ENCODE measurements around the gene PACS1. TPM values are rescaled to one million over a fixed set of nuclear protein-coding genes. Genes with fewer than 3 reads are reported as not detected.
"Not testable (repeated sequence)": the region's sequence is repeated elsewhere in the genome, so short reads cannot be mapped to it uniquely, and the experiment has no call there.

Gene PACS1
- total RNA-seq, 1 donor = 66.7 TPM

DNA sequence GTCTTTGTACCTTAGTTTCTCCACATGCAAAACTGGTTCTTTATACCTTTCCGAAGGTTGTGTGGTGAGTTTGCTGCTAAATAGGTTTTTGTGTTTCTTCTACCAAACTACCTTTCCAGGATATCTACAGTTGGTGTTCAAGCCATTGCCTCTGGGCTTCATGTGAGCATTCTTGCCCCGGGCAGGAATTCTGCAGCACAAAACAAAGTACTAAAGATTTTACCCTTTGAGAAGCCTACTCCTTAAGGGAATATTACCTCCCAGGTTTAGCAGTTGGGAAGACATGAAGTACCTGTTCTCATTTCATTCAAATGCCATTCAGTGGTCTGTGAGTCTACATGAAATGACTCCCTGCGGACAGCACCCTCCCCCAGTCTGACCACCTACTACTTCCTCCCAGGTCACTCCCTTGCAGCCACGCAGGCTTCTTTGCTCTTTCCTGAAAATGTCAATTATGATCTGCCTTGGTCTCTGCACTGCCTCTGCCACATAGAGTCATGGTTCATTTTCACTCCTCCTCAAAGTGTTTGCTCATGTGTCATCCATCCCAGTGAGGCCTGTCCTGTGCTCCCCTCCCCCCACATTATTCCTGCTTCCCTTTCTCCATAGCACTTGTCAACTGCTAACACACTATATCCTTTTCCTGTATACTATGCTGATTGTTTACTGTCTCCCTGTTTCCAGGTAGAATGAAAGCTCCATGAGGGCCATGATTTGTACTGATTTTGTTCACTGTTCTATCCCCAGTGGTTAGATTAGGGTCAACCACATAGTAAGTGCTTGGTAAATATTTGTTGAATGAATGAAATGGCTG lies 36.9 kb downstream of the PACS1 start:
- Histone ChIP-seq H3K27me3 (ENCODE audit: insufficient read depth, low read length) (no peaks in the 10 kb centered on the region), H3K4me3 (ENCODE audit: low read length) (no peak overlapping the region), H3K9me3 (ENCODE audit: low read depth, low read length) (no peaks in the 10 kb centered on the region), H3K4me1 (ENCODE audit: insufficient read depth, low read length) (peaks cover 83% of the 10 kb centered on the region)

DNA sequence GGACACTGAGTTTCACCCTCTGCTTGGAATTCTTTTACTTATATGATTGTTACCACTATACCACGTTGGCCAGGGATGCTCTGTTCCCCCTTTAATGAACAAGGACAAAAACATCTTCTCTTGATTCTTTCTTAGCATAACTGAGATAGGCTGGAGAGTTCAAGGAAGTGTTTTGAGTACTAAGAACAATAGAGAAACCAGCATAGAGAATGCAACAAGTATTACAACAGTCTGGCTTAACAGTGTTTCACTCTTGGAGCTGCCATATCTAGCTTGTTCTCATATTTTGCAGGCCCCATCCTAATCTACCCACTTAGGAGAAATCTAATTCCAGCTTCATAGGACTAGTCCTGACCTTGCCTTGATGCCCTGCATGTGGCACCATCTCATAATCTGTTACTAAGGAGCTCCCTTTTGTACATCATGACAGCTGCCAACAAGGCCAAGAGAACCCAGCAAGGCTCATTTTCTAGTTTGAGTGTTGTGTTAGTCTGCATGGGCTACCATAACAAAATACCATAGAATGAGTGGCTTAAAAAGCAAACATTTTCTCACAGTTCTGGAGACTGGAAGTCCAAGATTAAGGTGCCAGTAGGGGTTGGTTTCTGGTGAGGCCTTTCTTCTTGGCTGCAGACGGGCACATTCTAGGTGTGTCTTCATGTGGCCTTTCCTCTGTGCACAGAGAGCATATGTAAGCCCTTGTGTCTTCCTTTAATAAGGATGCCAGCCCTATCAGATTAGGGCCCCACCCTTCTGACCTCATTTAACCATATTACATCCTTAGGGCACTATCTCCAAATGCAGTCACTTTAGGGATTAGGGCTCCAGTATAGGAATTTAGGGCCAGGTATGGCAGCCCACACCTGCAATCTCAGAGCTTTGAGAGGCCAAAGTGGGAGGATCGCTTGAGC lies 37.8 kb downstream of the PACS1 start:
- Histone ChIP-seq H3K4me3 (ENCODE audit: low read length) (no peak overlapping the region), H3K9me3 (ENCODE audit: low read depth, low read length) (no peaks in the 10 kb centered on the region), H3K27me3 (ENCODE audit: insufficient read depth, low read length) (no peaks in the 10 kb centered on the region), H3K4me1 (ENCODE audit: insufficient read depth, low read length) (peaks cover 83% of the 10 kb centered on the region)

DNA sequence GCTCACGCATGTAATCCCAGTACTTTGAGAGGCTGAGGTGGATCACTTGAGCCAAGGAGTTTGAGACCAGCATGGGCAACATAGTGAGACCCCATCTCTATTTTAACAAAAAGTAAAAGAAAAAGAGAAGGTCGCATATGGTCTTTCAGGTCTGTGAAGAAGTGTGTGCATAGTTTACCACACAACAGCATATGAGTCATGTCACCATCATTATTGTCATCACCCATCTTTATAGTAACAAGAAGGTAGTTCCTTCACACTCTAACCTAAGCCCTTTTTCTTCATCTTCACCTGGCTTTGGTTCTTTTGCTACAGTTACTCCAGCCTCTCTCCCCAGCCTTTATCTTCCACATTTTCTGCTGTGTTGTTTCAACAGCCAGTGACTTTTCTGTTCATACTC lies 39.2 kb downstream of the PACS1 start:
- no peak overlapping the region for H3K4me3 ChIP-seq (ENCODE audit: low read length)
- H3K4me1 ChIP-seq (ENCODE audit: insufficient read depth, low read length) = peaks cover 86% of the 10 kb centered on the region
- no peaks in the 10 kb centered on the region for H3K9me3 ChIP-seq (ENCODE audit: low read depth, low read length)
- no peaks in the 10 kb centered on the region for H3K27me3 ChIP-seq (ENCODE audit: insufficient read depth, low read length)

DNA sequence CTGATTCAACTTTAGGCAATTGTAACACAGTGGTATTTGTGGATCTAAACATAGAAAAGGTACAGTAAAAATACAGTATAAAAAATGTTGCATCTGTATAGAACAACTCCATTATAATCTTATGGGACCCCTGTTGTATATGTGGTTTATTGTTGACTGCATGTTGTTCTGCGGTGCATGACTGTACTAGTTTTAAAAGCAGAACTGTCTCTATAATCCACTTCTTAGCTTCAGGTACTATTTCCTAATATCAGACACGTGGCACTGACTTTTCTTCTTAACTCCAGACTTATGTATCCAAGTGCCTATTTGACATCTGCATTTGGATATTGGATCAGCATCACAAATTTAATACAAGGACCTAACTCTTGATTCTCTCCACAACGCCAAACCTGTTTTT lies 41.1 kb downstream of the PACS1 start:
- H3K4me3 ChIP-seq (ENCODE audit: low read length) = no peak overlapping the region
- peaks cover 92% of the 10 kb centered on the region for H3K4me1 ChIP-seq (ENCODE audit: insufficient read depth, low read length)
- H3K27me3 ChIP-seq (ENCODE audit: insufficient read depth, low read length) = no peaks in the 10 kb centered on the region
- no peaks in the 10 kb centered on the region for H3K9me3 ChIP-seq (ENCODE audit: low read depth, low read length)

DNA sequence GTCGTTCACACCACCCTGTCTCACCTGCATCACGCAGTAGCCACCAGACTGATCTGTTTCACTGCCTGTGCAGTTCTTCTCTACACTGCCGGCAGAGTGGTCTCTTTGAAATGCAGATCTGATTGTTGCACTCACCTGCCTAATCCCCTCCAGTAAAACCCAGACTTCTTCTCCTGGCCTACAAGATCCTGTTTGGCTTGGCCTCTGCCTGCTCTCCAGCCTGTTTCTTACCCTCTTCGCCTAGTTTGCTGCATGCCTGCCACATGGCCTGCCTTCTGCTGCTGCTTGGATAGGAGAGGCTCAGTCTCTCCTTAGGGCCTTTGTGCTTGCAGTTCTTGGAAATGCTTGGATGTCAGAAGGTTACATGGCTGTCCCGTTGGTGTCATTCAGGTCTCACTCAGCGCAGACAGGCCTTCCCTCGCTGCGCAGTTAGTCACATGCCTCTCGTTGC lies 42.0 kb downstream of the PACS1 start:
- Histone ChIP-seq H3K9me3 (ENCODE audit: low read depth, low read length) (no peaks in the 10 kb centered on the region), H3K4me3 (ENCODE audit: low read length) (no peak overlapping the region), H3K4me1 (ENCODE audit: insufficient read depth, low read length) (peaks cover 92% of the 10 kb centered on the region), H3K27me3 (ENCODE audit: insufficient read depth, low read length) (no peaks in the 10 kb centered on the region)

DNA sequence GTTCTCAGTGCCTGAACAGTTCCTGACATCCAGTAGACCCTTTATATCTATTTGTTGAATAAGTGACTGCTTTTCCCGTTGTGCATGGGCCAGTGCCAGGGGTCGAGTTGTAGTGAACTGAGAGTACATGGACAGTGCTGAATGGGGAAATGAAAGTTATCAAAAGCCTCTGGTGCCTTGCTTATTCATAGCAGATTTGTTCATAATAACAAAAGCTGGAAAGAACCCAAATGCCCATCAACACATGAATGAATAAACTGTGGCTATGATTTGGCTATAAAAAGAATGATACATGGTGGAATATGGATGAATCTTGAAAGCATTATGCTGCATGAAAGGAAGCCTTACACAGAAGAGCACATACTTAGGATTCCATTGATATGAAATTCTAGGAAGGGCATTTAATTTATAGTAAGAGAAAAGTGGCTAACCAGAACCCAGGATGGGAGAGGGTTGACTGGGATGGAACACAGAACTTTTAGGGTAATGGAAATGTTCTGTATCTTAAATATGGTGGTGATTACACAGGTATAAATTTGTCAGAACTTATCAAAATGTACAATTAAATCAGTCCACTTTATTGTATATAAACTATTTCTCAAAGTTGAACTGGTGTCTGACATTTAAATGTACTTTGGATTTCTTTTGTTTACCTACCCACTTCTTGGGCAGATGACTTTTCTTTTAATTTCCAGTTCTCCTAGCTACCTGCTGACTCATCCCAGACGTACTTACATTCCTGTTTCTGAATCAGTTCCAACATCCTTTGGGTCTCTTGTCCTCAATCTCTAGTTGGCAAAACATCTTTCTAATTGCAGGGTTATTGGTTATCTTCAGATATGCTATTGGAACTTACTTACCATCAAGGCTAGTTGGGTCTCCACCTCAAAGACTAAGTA lies 42.8 kb downstream of the PACS1 start:
- no peaks in the 10 kb centered on the region for H3K9me3 ChIP-seq (ENCODE audit: low read depth, low read length)
- no peaks in the 10 kb centered on the region for H3K27me3 ChIP-seq (ENCODE audit: insufficient read depth, low read length)
- no peak overlapping the region for H3K4me3 ChIP-seq (ENCODE audit: low read length)
- peaks cover 94% of the 10 kb centered on the region for H3K4me1 ChIP-seq (ENCODE audit: insufficient read depth, low read length)

DNA sequence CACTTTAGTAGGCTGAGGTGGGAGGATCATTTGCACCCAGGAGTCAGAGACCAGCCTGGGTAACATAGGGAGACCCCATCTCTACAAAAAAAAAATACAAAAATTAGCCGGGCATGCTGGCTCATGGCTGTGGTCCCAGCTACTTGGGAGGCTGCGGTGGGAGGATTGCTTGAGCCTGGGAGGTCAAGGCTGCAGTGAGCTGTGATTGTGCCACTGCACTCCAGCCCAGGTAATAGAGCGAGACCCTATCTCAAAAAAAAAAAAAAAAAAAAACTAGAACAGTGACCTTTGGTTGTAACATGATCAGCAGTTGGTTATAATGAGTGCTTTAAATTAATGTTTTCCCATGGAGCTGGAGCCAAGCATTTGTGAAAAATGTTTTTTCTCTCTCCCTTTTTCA lies 44.9 kb downstream of the PACS1 start:
- H3K4me3 ChIP-seq (ENCODE audit: low read length); H3K27me3 ChIP-seq (ENCODE audit: insufficient read depth, low read length); H3K9me3 ChIP-seq (ENCODE audit: low read depth, low read length): not testable (repeated sequence)
- peaks cover 96% of the 10 kb centered on the region for H3K4me1 ChIP-seq (ENCODE audit: insufficient read depth, low read length)

DNA sequence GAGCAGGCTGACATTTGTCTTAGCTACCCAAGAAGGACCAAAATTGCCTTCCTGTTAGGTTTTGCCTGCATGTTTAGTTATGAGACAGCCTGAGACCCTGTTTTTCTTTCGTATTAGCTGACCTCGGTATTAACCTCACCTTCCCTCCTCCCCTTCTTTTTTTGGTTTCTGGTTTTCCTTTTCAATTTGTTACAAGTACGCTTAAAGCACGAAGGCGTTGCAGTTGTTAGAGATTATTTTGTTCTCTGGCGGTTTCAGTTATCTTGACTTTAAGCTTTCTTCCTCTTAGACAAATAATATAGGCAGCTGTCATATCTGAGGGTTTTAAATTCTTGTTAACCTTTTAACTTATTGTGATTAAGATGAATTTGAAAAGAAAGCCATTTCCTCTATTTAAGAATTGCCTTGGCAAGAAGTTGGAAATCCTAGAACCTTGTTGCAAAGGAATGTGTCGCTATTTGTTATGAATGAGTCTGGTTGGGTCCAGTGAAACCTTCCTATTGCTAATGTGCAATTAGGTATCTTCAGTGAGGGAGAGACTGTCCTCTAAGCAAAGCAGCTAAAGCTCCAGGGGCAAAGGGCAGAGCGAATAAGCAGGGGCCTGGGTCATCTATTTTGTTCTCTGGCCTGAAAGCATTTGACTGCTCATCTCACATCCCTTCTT lies 45.7 kb downstream of the PACS1 start:
- Histone ChIP-seq H3K4me1 (ENCODE audit: insufficient read depth, low read length) (peaks cover 90% of the 10 kb centered on the region), H3K9me3 (ENCODE audit: low read depth, low read length) (no peaks in the 10 kb centered on the region), H3K27me3 (ENCODE audit: insufficient read depth, low read length) (no peaks in the 10 kb centered on the region), H3K4me3 (ENCODE audit: low read length) (no peak overlapping the region)

DNA sequence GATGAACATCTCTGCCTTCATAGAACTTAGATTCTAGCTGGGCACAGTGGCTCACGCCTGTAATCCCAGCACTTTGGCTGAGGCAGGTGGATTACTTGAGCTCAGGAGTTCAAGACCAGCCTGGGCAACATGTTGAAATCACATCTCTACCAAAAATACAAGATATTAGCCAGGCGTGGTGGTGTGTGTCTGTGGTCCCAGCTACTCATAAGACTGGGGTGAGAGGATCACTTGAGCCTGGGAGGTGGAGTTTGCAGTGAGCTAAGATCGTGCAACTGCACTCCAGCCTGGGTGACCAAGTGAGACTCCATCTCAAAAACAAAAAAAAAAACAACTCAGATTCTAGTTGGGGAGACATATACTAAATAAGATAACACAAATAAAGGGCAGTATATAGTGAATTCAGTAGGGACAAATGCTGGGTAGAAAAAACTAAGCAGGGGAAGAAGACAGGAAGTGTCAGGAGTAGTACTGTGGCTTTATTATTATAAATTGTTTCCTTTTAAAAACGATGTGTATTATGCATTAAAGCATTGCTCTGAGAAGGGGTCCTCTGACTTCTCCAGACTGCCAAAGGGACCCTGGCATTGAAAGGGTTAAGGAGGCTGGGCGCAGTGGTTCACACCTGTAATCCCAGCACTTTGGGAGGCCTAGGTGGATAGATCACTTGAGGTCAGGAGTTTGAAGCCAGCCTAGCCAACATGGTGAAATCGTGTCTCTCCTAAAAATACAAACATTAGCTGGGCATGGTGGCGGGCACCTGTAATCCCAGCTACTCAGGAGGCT lies 46.7 kb downstream of the PACS1 start:
- no peaks in the 10 kb centered on the region for H3K9me3 ChIP-seq (ENCODE audit: low read depth, low read length)
- H3K4me3 ChIP-seq (ENCODE audit: low read length) = no peak overlapping the region
- no peaks in the 10 kb centered on the region for H3K27me3 ChIP-seq (ENCODE audit: insufficient read depth, low read length)
- H3K4me1 ChIP-seq (ENCODE audit: insufficient read depth, low read length) = peaks cover 80% of the 10 kb centered on the region

DNA sequence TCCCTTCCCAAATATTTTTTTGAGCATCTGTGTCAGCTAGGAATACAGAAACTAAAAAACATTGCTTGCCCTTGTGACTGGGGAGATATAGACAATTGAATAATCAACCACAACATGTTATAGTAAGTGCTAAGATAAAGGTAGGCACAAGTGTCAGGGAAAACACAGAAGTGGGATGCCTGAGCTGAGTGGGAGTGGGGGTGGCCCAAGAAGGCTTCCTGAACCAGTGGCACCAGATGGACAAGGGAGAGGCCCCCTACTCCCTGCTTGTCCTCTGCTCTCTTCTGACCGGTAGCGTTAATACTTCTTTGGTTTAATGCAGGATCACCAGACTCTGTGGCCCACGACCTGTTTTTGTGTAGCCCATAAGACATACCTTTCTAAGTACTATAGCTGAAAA lies 48.8 kb downstream of the PACS1 start:
- Histone ChIP-seq H3K9me3 (ENCODE audit: low read depth, low read length) (no peaks in the 10 kb centered on the region), H3K4me1 (ENCODE audit: insufficient read depth, low read length) (peaks cover 59% of the 10 kb centered on the region), H3K27me3 (ENCODE audit: insufficient read depth, low read length) (no peaks in the 10 kb centered on the region), H3K4me3 (ENCODE audit: low read length) (no peak overlapping the region)

DNA sequence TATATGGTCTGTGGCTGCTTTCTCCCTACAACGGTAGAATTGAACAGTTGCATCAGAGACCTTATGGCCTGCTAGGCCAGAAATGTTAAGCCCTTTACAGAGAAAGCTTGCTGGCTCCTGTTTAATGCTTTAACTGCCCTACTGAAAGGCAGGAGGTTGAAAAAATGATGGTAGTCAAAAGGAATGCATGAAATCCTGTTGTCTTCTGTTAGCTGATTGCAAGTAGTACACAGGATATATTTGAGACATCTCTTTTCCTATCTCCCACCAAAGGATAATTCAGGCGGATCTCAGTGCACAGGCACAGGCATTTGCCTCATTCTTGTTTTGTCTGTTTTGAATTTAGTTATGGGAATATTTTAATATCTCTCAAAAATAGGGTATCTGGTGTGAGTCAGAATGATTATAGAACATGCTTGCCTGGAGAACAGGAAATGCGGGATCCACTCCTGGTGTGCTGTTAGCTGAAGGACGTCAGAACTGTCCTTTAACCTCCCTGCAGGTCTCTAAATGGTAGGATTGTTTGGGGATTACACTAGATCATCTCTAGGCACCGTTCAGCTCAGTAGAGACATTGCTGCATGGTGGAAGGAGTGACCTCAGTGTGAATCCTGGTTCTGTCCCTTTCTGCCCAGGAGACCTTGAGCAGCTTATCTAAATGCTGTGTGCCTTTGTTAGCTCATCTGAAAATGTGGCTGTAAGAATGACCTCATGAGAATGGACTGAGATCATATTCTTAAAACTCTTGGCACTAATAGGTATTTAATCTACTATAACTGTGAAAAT lies 49.5 kb downstream of the PACS1 start:
- no peaks in the 10 kb centered on the region for H3K27me3 ChIP-seq (ENCODE audit: insufficient read depth, low read length)
- no peaks in the 10 kb centered on the region for H3K9me3 ChIP-seq (ENCODE audit: low read depth, low read length)
- no peak overlapping the region for H3K4me3 ChIP-seq (ENCODE audit: low read length)
- H3K4me1 ChIP-seq (ENCODE audit: insufficient read depth, low read length) = peaks cover 54% of the 10 kb centered on the region

DNA sequence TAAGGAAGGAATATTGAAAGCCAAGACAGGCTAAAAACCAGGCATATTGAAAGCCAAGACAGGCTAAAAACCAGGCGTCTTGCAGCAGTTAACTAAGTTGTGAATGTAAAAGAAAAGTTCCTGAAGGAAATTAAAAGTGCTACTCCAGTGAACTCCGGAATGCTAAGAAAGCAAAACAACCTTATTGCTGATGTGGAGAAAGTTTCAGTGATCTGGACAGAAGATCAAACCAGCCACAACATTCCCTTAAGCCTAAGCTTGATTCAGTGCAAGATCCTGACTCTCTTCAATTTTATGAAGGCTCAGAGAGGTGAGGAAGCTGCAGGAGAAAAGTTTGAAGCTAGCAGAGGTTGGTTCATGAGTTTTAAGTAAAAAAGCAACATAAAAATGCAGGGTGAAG lies 51.4 kb downstream of the PACS1 start:
- Histone ChIP-seq H3K4me1 (ENCODE audit: insufficient read depth, low read length) (peaks cover 52% of the 10 kb centered on the region), H3K4me3 (ENCODE audit: low read length) (no peak overlapping the region)

DNA sequence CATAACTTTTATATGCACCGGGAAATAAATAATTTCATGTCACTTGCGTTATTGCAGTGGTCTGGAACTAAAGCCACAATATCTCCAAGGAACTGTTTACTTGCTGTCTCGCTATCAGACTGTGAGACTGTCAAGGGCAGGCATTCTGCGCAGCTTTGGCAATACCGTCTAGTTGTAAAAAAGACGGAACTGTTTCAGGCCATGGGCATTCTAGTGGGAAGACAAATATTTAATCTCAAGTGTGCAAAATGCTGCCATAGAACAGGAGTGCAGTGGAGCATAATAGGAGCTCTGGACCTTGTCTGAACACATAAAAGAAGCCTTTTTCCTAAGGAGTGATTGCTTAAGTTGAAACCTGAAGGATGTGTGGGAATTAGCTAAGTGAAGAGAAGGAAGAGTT lies 53.8 kb downstream of the PACS1 start:
- peaks cover 41% of the 10 kb centered on the region for H3K4me1 ChIP-seq (ENCODE audit: insufficient read depth, low read length)
- H3K9me3 ChIP-seq (ENCODE audit: low read depth, low read length) = no peaks in the 10 kb centered on the region
- no peak overlapping the region for H3K4me3 ChIP-seq (ENCODE audit: low read length)
- no peaks in the 10 kb centered on the region for H3K27me3 ChIP-seq (ENCODE audit: insufficient read depth, low read length)

More for the DNA sequence above, 51.4 kb downstream of the PACS1 start:
- no peaks in the 10 kb centered on the region for H3K27me3 ChIP-seq (ENCODE audit: insufficient read depth, low read length)
- H3K9me3 ChIP-seq (ENCODE audit: low read depth, low read length) = no peaks in the 10 kb centered on the region

Data from mononuclear cell (primary cell).